NCI-H460 (cell line): ENCODE data around the gene CNKSR3. TPM values are rescaled to one million over a fixed set of nuclear protein-coding genes. Genes with fewer than 3 reads are reported as not detected.

Experiments
- DNase-seq: peaks from one replicate; pipeline ENCODE4 v3.0.0-alpha.2; 2016; ENCODE audit warnings: low read depth; ENCODE audit errors: extremely low read depth
- total RNA-seq: library from RNA; depleted of rRNA; stranded (reverse); fragments of >200 nt; shearing (Covaris generic); gene quantifications from 2 replicates; pipeline ENCODE4 v1.2.3, GENCODE V29; 2014

The CNKSR3 gene
- total RNA-seq, 1 experiment from 2014 or later = 6.1 TPM

GRCh38 chr6:154481521-154482013 lies 28.9 kb downstream of the CNKSR3 start:
- no peak for DNase-seq

- DNase-seq = no peak
Observed at GRCh38 chr6:154479771-154480639, 30.5 kb downstream of the CNKSR3 start.

- DNase-seq = no peak
Observed at GRCh38 chr6:154479351-154479769, 31.1 kb downstream of the CNKSR3 start.

GRCh38 chr6:154478701-154479060 lies 31.8 kb downstream of the CNKSR3 start:
- DNase-seq = no peak

DNA sequence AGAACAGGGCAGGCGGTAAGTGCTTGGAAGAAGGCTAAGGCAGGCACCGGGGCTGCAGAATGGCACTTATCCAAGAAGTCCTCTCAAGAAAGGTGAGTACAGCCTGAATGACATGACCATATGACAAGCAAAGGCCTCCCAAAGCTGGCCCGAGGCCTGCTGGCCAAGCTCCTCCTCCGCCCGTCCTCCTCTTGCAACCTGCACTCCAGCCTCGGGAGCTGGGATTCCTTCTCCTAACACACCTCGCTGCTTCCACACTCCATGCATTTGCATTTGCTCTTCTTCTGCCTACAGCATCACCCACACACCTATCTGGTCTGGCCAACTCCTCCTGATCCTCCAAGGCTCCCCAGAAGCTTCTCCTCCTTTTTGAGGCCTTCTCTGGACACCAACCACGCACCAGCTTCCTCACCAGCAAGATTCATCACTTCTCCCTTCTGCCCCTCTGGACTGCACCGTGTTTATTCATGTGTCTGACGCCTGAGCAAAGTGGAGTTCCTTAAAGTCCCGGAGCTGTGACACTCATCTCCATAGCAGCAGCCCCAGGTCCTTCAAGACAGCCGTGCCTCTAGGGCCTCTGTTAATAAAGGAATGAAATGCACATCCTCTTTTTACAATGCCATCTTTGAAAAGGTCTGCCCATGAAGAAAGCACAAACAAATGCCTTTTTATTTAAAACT lies 32.3 kb downstream of the CNKSR3 start:
- DNase-seq = no peak

DNA sequence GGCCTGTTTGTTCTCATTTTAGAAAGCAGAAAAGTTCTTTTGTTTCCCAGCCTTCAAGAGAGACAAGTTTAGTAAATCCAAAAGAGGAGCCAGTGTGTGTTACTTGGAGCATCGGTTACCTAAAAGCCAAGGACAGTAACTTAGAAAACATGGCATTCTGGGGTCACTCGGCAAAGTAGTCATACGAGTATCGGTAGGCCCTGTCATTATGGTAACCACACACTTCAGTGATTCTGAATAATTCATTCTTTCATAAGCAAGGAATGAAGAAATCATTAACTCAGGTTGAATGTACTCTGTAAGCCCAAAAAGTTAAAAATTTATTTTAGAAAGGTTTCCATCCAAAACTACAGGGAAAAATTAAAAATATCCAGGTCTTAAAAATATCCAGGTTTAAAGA lies 34.0 kb downstream of the CNKSR3 start:
- DNase-seq = no peak

GRCh38 chr6:154474648-154475428 lies 35.6 kb downstream of the CNKSR3 start:
- DNase-seq = no peak

GRCh38 chr6:154473324-154473723 lies 37.2 kb downstream of the CNKSR3 start:
- DNase-seq = no peak

- no peak for DNase-seq
Observed at GRCh38 chr6:154471609-154472362, 38.7 kb downstream of the CNKSR3 start.

DNA sequence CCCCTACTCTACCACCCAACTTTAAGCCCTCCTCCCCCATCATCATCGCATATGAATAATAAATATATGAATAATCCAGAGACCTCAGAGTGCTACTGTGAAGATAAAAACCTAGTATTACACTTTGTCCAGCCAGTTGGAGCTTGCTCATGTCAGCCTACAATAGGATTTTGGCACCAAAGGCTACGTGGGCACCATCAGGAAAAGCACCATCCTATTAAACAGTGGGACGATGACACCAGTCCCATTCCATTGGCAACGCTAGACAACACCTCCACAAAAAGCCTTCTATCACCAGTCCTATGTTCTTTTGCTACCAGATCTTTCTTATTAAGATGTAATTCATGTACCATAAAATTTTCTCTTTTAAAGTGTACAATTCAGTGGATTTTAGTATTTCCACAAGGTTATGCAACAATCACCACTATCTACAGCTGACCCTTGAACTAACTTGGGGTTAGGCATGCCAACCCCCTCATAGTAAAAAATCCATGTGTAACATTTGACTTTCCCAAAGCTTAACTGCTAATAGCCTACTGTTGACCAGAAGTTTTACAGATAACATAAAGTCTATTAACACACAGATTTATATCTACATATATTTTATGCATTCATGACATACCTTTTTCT lies 41.1 kb downstream of the CNKSR3 start:
- no peak for DNase-seq

DNA sequence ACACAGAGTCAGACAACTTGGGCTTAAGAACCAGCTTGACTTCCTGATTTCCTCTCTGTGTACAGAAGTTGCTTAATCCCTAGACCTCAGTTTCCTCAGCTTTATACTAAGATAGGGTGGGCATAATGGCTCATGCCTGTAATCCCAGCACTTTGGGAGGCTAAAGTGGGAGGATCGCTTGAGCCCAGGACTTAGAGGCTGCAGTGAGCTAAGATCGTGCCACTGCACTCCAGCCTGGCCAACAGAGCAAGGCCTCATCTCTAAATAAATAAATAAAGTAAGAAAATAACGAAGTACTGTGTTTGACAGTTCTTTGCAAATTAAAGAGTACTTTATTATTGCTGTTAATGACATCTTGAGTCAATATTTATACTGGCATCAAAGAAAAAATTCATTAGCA lies 41.7 kb downstream of the CNKSR3 start:
- no peak for DNase-seq

GRCh38 chr6:154466971-154467679 lies 43.4 kb downstream of the CNKSR3 start:
- no peak for DNase-seq

DNA sequence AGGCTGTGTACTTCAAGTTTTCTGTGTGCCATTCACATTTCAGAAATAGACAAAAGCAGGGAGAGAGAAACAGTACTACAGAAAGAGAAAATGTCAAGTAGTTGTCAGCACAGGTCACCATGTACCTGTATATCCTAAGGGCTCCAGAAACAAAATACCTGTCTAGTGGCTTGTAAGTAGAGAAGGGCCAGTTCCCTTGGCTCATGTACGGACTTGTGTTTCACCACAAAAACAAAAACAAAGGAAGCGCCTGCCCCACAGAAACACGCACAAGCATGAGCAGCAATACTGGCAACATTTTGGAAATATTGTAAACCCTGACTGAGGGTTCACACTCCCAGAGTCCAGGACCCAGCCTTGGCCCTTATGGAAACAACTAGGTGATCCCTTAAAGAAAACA lies 44.3 kb downstream of the CNKSR3 start:
- DNase-seq = no peak

GRCh38 chr6:154463573-154464419 lies 46.7 kb downstream of the CNKSR3 start:
- DNase-seq = no peak

DNA sequence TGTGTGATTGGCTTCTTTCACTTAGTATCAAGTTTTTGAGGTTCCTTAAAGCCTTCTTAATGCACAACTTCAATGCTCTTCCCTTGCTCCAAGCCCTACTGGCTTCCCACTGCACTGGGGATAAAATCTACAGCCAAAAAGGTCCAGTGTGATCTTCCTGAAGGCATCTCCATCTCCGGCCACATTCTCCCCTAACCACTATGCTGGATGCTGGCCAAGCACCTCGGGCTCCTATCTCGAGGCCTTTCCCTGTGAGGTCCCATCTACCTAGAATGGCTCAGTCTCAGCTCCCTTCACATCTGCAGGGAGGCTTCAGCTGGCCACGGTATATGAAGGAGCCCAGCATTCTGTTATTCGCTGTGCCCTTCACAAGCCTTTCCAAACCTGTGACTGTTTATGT lies 48.1 kb downstream of the CNKSR3 start:
- DNase-seq = no peak

DNA sequence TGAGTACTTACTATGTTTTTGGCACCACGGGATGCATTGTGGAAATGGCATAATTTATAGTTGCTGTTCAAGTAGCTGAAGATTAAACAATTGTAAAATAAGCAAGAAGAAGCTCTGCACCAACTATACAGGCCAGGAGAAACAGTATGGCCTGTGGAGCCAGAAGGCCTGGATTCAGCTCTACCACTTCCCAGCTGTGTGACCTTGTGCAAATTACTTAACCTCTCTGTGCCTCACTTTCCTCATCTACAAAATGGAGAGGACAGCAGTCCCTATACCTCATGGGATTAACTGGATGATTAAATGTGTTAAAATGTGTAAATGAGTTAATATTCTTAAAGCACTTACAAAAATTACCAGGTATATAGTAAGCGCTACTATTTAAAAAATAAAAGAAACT lies 49.1 kb downstream of the CNKSR3 start:
- no peak for DNase-seq

GRCh38 chr6:154460306-154461071 lies 50.0 kb downstream of the CNKSR3 start:
- DNase-seq = no peak

DNA sequence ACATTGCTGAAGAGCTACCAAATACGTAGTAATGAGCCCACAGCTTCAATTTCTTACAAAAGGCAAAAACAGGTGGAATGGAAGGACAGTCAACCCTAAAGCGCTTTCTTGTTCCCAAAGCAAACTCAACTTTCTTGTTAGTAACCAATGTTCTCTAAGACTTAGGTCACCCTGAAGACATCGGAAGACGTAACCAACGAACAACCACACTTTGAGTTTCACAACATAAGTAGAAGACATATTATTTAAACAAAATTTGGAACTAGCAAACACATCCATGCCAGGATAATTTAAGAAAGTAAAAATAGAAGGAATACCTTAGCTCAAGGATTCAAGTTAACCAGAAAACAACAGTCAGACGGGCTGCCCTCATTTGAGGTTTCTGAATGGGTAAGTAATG lies 51.0 kb downstream of the CNKSR3 start:
- no peak for DNase-seq
